Stimulated activated CD8-positive, alpha-beta memory T cell treated with anti-CD3 and anti-CD28 coated beads, Interleukin-4, amount 100 ng/mL, for 24 hours (primary cell): ENCODE results near the gene HOXA5.
A peak's percentile ranks its signal among the peaks of the same experiment; 100 is the strongest.

ENCODE experiments used
- DNase-seq: peaks from one replicate; pipeline ENCODE4 v3.0.0-alpha.2; 2020; ENCODE audit warnings: low read depth

Gene HOXA5

DNA sequence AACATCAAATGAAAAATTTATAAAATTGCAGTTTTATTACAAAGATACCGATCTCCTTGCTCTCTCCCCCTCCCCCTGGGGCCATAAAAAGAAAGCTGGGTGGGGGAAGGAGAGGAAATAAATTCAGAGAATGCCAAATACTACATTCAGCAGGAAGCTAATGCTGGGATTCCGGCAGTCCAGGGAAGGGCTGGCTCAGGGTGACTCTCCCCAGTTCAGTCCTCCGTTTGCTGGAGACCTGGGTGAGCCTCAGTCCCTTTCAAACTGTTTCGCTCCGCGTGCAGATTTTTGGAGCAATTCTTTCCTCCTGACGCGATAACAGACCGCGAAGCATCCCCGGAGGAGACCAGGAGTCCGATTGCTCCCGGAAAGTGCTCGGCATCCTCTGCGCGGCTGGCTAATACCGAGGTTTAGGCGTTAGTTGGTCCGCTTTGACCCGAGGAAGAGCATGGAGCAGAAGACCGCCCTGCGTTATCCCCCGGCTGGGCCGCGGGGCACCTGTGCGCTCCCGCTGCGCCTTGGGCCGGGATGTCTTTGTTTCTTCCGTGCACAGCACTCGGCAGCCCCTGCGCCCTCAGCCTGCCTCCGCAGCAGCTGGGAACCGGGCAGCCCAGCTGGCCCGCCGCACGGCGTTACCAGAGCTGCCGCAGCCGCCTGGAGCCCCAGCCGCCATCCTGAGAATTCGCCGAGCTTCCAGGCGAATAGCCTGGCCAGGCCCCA is 37.1 kb downstream of the HOXA5 start:
- no peak for DNase-seq

DNA sequence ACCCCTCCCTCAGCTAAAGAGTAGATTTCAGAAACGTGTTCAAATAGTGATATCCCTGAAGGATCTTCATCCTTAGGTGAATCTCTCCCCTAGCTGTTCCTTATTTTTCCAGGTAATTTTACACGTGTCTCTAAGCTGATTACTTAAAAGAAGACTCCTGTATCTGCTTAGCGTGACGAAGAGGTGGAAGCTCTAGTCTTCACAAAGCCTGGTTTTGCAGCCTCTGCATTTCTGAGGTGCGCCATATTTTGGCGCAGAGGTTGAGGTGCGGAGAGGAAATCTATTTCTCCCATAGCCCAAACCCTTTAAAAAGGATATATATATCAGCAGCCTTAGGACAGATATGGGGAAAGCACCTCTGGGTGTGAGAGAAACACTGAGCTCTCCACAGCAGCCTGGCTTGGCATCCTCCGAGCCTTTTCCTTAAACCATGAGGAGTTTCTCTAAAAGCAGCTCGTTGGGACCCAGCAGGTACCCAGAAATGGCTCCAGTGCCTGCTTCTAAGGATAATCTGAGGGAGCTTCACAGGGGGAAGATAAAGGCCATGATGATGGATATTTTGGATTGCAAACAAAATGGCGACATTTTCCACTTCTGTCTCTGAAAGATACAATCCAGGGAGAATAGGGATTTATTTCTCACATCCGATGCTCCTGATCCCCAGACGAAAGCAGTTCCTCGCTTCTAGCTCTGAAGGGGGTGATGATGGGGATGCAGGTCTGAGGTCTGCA is 38.0 kb downstream of the HOXA5 start:
- no peak for DNase-seq

DNA sequence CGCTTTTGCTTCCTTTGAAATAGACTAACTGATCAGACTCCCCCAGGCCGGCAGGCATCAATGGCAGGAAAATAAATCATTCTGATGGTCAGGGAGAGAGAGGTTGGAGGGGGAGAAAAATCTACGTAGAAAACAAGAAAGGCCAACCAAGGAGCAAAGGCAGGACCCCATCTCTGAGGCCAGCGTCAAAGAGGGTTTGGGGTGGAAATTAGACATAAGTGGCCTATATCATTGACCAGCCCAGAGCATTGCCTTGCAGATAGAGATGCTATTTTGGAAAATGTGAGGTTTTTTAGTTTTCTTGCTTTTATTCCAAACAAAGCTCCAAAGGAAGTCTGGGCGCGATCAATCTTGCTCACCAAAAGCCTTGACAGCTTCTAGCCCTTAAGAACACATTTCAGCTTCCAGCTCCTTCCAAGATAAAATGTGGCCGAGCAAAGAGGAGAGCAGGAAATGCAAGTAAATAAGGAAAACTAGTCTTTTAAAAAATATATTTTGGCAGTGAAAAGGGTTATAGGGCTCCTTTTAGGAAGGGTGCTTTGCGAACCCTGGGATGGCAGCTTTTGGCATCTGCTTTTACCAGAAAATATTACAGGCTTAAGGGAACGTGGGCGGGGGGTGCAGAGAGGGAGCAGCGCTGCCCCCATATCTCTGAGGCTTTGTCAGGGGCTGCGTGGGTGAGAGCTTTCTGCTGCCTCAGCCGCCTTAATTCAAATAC is 39.0 kb downstream of the HOXA5 start:
- DNase-seq, result no peak

GRCh38 chr7:27103489-27104226 is 39.8 kb downstream of the HOXA5 start:
- DNase-seq, result no peak

- DNase-seq, result no peak
Observed at GRCh38 chr7:27102581-27103442, 40.7 kb downstream of the HOXA5 start, which contains the start of gene HOXA2. Gene HOXA2, minus strand, starts transcription at chr7:27102683. Its CDS starts 183 bp downstream, at chr7:27102500.

DNA sequence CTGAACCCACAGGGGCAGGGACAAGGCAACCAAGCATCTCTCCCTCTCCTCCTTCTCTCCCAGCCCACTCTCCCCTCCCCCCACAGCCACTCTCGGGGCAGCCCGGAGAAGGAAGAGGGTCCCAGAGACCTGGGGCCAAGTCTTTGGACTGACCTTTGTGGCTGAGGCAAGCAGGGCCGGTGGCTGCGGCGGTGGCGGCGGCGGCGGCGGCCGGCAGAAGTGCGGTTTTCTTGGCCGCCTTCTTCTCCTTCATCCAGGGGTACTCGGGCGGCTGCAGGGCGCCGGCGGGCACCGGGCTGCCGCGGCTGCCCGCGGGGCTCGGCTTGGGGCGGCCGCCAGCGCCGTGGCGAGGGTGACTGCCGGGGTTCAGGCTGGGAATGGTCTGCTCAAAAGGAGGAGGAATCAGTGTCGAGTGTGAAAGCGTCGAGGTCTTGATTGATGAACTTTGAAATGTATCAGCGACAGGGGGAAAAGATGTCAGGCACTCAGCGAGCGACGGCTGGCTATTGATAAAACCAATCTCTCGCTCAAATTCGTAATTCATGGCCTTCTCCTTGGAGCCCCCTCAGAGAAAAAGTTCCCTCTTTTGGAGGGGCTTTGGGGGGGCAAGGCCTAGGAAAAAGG is 41.4 kb downstream of the HOXA5 start:
- no peak for DNase-seq

GRCh38 chr7:27101171-27101956 is 42.1 kb downstream of the HOXA5 start:
- no peak for DNase-seq

DNA sequence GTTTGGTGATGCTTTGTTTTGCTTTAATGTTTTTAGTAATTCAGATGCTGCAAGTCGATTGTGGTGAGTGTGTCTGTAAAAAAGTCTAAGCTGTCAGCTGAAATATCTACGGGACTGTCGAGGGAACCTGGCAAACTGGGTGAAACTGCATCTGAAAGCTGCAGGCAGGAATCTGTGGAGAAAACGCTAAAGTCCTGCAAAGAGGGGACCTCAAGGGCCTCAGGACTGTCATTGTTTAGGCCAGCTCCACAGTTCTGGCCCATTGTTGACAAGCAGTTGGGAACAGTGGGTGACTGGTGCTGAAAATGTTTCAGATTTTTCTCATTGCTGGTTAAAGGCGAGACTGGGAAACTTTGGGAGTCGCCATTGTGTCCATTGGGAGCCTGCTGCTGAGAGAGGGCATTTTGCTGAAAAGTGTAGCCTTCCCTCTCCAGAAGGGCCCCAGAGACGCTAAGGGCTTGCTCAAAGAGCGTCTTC is 42.7 kb downstream of the HOXA5 start:
- no peak for DNase-seq

GRCh38 chr7:27099453-27100370 is 43.8 kb downstream of the HOXA5 start:
- no peak for DNase-seq

- no peak for DNase-seq
Observed at GRCh38 chr7:27098578-27099451, 44.7 kb downstream of the HOXA5 start.

GRCh38 chr7:27097686-27098577 is 45.5 kb downstream of the HOXA5 start:
- DNase-seq, result no peak

DNA sequence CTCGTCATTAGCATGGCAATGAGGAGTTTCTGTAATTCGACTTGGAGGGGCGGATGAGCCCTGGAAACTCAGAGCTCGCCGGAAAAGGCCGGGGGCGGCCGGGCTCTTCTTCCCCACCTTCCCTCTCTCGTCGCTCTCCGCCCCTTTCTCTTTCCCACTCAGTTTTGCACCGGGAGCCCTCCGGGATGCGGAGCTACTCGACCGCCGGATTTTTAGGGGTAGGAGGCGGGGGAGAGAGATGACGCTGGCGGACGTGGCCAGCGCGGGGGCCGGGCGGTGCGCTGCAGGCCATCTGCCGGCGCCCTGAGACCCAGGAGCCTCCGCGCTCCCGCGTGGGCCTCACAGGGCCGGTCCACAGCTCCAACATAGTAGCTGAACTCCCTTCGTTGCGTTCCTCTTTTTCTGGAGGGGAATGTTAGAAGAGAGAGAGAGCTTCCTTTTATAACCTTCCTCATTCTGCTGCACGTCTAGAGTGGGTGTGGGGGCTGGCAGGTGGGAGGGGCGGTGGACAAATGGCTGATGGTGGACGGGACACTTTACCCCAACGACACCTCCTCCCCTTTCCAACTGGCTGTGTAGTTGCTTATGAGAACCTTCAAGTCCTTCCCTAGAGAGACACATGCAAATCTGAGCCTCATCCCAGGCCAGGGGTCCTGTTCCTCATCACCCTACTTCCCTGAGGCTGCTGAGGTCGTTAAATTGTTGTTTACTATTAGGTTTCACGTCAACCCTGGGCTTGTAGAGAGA is 46.5 kb downstream of the HOXA5 start:
- DNase-seq, result no peak

DNA sequence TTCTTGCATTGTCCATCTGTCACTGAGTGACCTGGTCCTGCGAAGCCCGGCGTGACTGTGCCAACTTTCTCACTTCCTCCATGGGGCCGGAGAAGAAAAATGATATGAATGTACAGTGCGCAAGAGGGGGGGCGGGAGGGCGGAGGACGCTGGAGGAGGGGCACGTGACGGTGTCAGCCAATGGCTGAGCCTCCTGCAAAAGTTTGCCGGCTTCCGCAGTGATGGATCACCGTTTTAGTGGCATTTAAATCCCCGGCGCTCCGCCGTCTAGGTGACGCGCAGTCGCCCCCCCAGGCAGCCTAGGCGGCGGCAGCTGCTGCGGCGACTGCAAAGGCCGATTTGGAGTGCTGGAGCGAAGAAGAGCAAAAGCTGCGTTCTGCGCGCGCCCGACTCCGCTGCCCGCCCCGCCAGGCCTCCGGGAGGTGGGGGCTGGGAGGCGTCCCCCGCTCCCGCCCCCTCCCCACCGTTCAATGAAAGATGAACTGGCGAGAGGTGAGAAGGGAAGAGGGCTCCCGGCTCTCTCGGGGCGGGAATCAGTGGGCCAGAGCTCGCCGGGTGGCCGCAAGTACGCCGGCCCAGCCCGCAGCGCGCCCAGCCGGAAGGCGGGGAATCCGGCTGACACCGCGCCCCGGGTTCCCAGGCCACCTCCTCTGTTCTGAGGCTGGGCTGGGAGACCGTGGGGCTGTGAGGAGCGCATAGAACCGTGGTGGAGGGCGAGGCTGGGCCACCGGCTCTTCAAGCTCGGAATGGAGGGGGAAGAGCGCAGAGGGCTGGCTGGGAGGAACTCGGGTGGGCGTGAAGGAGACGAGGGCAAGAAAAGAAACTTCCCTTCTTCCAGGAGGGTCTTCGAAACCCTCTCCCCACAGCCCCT is 47.3 kb downstream of the HOXA5 start, which contains the start of gene HOXA1:
Gene HOXA1 (minus strand): TSS at position 104 of the 871 bp plus-strand sequence. CDS start 88 bp downstream, at position 16.
- DNase-seq, result peak; percentile 60

DNA sequence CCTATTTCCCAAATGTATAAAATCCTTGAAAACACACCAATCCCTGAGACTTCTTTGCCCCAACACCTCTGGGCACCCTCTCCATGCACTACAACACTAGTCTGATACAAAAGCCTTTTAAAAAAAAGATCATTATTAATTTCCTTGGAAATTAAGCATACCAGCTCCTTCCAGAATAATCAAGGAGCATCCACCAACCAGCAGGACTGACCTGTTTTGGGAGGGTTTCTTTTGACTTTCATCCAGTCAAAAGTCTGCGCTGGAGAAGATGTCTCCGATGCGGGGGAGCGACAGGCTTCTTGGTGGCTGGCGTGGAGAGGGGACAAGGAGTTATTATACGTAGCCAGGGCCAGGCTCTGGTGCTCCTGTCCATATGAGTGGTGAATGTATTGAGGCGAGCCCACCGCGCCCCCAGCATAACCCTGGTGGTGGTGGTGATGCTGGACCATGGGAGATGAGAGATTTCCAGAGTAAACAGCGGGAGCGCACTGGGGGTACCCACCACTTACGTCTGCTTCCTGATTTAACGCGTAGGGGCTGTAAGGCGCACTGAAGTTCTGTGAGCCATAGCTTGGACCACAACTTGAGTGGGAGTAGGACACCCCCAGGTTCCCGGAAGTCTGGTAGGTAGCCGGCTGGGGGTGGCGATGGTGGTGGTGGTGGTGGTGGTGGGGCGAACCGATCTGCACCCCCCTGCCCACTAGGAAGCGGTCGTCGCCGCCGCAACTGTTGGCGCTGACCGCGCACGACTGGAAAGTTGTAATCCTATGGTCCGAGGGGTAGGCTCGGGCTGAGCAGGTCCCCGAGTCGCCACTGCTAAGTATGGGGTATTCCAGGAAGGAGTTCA is 48.2 kb downstream of the HOXA5 start:
- DNase-seq, result no peak
